H1 (cell line): ENCODE measurements around the gene SNW1. TPM values are rescaled to one million over a fixed set of nuclear protein-coding genes. Genes with fewer than 3 reads are reported as not detected.

ENCODE experiments used
- CBX8 ChIP-seq: fragments of 300-800, 300-1000 bp; sonication (generic); IDR thresholded peaks from 2 replicates; pipeline ENCODE4 v1.7.1; 2016; ENCODE audit warnings: low read depth, low read length, borderline replicate concordance
- E2F6 ChIP-seq: IDR thresholded peaks from 2 replicates; pipeline ENCODE4 v1.6.1; 2012; ENCODE audit warnings: inconsistent platforms
- MAX ChIP-seq: IDR thresholded peaks from 2 replicates; pipeline ENCODE4 v1.6.1; 2012; ENCODE audit warnings: inconsistent platforms
- polyA plus RNA-seq, 7 experiments: library from polyadenylated mRNA; depleted of rRNA in 3 of 7; stranded (reverse) in 5 of 7; unstranded in 2 of 7; fragments of >200 nt in 5 of 7; fragments of 200-250 nt in 2 of 7; gene quantifications; 1 replicate in 5 of 7; 2 replicates in 1 of 7; 4 replicates in 1 of 7; pipeline versions ENCODE4 v1.2.1 to v1.2.3, GENCODE V29; 2011 to 2013; ENCODE audit warnings: missing spikeins in 2 of 7, mixed read lengths in 2 of 7
- total RNA-seq: library from RNA; stranded (reverse); fragmentation: NEBNext Ultra II Directional; extraction: Animal tissue kit (Norgen Biotek cat#: 25700); gene quantifications from 2 replicates; pipeline ENCODE4 v1.2.1, GENCODE V29; 2021

SNW1 gene
- total and polyA plus RNA-seq, 2 of the 8 experiments (the other 6 are each of a cell fraction or from before 2014, with no cell fraction given) = 13.2 to 79.2 TPM

GRCh38 chr14:77708749-77709148, 52.2 kb downstream of the SNW1 start (continued):
- TF ChIP-seq MAX = no peak
- TF ChIP-seq CBX8 = no peak
- TF ChIP-seq E2F6 = no peak
